Measurements from ENCODE around the gene BRD2.

The BRD2 gene

DNA sequence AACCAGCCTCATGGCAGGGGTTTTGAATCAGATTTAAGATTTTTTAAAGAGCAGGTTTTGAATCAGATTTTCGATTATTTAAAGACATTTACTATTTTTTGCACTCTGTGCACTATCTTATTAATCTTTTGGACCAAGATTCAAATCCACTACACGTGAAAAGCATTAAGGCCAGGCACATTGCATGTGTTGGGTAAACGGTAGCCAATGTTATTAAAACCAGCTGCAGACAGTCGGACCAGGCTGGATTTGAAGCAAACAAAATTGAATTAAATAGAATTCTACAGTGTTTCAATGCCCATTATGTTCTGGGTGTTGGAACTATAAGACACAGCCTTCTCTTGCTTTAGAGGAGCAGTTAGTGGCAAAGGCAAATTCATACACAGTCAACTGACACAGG is 33.3 kb downstream of the BRD2 start:
- DNase-seq = no peak

DNA sequence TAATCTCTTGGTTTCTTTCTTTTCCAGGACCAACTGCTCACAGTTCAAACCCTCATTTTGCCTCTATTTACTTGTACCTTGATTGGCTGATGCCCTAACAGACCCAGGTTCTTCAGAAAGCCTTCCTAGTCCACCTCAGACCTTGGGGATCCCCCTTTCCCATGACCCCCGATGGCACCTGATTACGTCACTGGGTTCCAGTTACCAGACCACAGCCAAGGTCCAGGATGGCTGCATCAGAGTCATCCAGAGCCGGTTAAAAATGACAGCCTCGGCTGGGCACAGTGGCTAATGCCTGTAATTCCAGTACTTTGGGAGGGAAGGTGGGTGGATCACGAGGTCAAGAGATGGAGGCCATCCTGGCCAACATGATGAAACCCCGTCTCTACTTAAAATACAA is 36.5 kb downstream of the BRD2 start:
- DNase-seq = no peak

DNA sequence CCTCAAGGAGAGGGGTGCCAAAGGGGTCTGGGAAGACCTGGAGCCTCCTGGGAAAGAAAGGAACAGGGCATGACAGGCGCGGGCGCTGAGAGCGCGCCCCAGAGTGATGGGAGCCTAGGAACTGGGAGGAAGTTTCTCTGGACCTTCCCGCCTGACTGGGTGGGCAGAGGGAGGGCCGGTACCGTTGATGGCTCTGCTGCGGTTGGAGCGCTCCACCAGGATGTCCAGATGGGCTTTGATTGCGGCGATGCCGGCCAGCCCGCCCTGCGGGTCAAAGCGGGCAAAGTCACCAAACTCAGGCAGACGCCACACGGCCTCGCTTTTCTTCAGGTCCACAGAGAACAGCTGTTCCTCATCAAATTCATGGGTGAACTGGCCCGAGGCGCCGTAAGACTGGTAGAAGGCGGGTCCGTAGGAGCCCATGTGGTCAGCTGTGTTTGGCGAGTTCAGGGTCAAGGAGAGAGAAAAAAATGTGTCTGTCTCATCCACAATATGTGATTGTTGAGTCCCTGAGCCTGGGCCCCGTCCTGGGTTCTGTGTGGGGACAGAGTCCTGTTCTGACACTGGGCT is 39.5 kb downstream of the BRD2 start:
- no peak for DNase-seq

DNA sequence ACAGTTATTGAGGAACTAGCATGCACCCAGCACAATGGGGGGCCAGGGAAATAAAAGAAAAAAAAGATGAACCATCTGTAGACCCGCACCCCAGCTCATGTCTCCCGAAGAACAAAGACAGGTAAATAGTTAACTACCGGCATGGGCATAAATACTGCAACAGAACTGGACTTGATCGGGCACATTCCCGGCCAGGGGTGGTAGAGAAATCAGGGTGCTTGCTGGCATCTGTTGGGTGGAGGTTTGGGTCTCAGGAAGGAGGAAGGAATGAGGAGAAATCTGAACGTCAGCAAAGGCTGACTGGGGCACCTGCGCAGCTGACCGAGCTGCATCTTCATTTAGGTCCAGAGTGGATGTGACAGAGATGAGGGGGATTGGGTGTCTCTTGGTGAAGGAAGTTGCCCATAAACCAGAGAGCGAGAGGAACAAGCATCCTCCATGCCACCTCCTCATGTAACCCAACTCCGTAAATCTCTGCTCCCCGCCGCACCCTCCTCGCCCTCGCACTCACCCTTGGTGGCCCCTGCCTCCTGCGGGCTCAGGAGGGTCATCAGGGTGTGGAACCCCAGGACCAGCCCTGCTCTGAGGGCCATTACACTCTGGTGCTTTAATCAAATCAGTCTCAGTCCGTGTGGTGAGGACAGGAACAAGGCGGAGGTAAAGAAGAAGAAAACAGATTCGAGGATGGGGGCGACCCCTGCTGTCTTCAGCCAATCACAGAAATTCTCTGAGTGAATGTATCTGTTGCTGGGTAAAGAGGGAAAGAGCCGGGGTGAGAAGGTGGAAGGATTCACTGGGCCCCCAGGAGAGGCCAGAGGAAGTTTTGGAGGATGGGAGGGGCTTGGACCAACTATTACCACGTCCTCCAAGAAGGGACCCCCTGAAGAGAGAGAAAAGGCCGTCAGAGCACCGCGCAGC is 40.8 kb downstream of the BRD2 start, which contains the start of gene HLA-DOA:
Gene HLA-DOA, minus strand, starts transcription at position 648 of the 918 bp plus-strand sequence.
- DNase-seq = peak; percentile 65

DNA sequence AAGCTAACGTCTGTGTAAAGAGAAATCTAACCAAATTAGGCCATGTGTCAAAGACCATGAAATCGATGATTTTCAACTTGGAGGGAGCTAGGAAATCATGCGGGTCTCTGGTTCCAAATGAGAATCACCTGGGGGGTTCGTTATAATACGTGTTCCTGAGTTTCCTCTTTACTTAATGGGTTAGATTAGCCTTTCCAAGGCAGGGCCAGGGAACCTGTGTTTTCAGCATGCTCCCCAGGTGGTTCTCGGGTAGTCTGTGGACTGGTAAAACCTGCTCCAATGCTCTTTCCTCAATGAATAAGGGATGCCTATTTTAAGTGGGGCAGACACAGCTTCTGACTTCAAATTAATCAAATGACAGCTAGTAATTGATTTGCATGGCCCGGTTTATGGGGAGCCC is 42.0 kb downstream of the BRD2 start:
- no peak for DNase-seq

DNA sequence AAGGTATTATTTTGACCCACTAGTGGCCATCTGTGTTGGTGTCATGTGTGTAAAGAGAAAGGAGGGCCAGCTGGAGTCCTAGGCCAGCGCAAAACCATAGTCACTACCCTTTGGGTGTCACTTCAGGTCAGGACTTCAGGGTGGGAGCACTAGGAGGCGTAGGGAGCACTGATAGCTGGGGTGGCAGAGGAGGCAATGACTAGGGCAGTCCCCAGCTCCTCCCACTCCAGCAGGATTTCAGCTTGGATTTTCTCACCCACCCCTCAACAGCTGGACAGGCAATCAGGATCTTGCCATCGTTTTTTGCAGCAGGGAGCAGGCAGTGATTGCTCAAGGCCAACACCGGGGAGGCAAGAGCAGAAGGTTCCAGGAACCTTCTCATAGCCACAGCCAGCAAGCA is 45.2 kb downstream of the BRD2 start:
- DNase-seq = no peak

DNA sequence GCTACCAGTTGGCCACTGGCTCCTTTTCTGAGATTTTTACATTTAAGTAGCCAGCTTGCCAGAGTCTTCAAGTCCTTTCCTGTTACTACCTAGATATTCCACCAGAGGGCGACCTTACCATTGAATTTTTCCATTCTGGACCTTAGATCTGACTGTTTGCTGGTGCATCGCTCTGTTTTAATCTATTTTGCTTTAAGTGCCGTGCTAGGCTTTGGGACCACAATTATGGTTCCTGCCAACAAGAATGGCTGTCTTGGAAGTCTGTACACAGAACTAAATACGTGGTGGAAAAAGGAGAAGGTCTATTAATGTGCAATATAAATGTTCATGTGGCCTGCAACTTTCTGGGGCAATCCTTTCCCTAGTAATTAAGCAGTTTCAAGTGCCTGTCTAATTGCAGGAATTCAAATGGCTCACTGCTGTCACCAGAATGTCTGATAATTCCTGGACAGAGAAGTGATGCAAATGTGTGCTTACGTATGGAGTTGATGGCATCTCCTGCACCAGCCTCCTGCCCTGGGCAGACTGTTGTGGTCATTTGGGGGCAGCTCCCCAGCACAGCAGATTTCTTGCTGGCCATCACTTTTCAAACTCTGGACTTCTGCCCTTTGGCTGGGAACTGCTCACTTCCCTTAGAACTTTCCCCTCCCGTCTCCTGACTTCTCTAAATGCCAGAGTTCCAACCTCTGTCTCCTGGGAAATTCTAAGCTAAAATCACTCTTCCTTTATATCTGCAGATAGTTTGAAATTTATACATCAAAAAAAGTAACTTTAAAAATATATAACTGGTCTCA is 46.6 kb downstream of the BRD2 start:
- DNase-seq = peak; percentile 87

DNA sequence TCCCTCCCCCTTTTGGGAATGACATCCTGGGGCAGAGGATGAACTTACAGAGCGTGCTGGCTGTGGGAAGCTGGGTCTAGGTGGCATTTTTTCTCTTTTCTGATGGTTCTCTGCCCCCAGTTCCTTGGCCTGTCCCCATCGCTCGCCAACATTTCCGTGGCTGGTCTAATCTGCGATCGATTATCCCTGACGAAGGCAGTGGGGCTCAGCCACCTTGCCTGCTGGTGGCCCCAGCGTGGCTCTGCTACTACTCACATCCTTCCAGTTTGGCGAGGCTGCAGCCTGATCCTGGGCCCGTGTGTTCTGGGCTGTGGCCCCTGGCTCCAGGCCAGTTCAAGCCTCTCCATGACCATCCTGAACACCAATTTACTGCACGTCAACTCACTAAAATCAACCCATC is 47.4 kb downstream of the BRD2 start:
- DNase-seq = no peak

DNA sequence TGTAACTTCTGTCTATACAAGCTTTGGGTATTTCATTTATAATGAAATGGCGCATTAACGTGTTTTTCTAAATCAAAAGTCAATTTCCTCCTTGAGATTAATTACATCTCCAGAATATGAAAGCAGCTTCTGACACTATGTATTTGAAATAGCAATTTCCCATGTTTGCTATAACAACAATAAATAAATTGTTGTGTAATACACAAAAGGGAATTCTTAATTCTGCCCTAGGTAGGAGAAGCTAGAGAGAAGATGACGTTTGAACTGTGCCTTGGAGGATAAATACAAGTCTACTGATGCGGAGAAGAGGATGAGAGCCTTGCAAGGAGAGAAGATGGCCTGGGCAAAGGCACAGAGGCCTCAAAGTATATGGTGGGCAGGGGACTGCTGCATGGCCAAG is 48.6 kb downstream of the BRD2 start:
- no peak for DNase-seq

DNA sequence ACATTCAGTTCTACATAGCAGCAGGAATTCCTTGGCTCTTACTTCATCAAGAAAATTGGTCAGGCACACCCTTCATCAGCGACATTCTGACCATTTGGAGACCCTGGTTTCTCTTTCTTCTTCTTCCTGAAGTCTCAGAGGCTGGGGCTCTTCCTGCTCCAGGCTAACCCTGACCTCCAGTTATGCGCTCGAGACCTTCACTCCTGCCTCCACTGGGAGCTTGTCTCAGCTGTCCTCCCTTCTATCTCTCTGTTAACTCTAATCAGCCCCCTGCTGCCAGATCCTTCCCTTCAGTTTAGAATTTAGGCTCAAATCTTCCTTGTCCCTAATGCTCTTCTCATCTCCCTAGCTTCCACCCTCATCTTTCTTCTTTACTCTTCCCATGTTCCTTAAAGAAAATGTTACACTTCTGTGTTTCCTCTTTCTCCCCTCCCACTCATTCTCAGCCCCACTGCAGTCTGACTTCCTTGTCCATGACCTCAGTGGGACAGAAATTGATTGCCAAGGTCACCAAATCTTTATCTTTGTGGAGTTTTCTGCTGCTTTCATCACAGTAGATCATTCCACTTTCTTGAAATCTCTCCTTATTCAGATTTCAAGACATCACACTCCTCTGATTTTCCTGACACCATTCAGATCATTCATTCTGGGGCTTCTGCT is 49.4 kb downstream of the BRD2 start:
- no peak for DNase-seq

DNA sequence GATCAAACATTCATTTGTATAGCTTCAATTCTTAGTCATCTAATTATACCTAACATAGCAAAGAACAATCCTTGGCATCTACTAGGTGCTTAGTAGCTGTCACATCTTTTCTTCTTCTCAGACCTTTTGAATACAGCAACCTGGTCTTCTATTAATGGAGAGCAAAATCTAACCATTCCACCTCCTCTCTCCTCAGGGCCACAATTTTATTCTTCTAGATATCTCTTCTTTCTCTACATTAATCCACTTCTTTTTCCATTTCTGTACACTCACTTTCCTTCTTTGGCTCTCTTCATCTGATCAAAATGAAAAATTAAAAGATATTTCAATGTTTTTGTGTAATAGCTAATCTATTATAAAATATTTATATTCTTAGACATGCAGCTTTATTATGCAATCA is 50.0 kb downstream of the BRD2 start:
- DNase-seq = no peak

DNA sequence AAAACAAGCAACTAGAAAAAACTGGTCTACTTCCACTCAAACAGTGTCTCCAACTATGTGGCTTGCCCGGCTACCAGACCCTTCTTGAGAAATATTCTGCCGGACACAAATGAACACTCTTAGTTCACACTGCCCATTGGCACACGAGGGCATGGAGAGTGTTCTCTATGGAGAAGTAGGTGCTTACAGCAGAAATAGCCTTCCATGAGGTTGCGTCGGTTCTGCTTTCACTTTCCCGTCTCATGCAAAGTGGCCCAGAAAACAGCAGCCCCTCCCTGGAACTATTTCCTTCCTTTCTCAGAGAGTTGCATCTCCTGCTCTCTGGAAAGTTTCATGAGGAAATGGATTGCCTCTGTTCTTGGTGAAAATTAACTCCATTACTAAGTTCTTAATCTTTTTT is 50.5 kb downstream of the BRD2 start:
- peak; percentile 39 for DNase-seq

DNA sequence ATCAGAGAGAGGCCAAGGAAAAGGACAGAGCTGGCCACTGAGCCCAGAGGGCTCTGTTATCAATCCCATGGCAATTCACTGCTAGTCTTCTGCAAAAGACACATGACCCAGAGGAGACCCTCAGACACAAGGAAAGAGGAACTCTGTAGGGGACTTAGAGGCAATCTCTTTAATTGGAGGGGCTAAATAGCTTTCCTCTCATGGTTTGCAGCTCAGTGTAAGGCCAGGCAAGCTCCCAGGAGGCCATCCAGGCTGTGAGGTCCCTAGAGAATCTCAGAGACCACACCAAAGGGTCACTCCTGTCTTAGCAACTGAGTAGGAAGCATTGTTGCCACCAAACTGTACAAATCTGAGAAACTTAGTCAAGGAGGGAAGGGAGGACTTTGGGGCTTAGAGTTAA is 51.0 kb downstream of the BRD2 start:
- no peak for DNase-seq

DNA sequence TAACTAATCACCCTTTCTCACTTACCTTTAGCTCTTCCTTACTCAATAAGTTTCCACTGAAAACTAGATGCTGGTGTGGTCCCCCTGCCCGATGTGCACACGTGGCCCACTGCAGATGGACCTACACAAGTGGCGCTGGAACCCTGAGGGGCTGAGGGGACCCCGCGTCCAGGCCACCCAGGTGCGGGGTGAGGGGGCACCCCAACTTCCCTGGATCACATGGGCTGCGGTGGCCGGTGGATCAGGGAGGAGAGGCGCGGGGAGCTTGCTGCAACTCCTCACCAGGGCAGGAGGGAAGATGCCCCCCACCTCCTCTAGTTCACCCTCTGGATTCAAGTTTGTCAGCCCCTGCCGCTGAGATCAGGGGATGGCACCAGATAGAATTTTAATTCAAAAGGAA is 53.5 kb downstream of the BRD2 start:
- no peak for DNase-seq

DNA sequence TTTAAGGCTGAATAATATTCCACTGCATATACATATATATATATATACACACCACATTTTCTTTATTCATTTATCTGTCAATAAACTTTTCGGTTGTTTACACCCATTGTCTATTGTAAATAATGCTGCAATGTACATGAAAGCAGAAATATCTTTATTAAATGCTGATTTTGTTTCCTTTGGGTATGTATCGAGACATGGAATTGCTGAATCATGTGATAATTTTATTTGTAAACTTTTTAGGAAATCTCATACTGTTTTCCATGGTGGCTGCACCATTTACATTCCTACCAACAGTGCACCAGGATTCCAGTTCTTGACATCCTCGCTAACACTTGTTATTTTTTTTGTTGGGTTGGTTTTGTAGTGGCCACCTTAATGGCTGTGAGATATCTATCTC is 55.1 kb downstream of the BRD2 start:
- DNase-seq = no peak

DNA sequence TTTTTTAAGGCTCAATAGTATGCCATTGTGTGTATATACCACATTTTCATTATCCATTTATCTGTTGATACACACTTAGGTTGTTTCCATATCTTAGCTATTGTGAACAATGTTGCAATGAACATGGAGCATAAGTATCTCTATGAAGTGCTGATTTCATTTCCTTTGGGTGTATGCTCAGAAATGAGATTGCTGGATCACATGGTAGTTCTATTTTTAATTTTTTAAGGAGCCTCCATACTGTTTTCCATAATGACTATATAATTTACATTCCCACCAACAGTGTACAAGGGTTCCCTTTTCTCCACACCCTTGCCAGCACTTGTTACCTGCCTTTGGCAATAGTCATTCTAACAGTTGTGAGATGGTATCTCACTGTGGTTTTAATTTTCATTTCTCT is 56.1 kb downstream of the BRD2 start:
- no peak for DNase-seq

DNA sequence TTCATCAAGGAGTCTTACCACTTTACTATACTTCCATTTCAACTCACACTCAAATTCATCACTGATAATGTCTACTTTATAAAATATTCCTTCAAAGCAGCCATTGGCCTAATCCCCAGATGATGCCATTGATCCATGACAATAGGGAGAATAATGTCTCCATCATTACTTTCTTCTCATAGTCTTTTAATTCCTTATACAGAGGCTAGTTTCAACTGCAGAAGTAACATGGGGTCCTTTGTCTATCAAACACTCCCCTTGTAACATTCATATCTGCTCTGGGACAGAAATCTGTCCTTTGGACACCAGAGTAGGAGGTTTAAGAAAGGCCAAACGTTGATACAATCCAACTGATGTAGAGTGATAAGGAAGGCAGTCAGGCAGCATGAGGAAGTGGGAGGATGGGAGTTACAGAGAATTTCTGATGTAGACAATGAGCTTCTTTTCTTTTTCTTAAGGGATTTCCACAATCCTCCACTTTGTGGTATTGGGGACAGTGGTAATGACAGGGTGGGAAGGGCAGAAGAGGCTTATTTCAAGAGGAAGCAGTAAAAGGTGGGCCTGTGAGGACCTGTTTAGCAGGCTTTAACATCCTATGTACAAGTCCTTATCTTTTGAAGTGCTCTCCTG is 59.9 kb downstream of the BRD2 start:
- DNase-seq = no peak

DNA sequence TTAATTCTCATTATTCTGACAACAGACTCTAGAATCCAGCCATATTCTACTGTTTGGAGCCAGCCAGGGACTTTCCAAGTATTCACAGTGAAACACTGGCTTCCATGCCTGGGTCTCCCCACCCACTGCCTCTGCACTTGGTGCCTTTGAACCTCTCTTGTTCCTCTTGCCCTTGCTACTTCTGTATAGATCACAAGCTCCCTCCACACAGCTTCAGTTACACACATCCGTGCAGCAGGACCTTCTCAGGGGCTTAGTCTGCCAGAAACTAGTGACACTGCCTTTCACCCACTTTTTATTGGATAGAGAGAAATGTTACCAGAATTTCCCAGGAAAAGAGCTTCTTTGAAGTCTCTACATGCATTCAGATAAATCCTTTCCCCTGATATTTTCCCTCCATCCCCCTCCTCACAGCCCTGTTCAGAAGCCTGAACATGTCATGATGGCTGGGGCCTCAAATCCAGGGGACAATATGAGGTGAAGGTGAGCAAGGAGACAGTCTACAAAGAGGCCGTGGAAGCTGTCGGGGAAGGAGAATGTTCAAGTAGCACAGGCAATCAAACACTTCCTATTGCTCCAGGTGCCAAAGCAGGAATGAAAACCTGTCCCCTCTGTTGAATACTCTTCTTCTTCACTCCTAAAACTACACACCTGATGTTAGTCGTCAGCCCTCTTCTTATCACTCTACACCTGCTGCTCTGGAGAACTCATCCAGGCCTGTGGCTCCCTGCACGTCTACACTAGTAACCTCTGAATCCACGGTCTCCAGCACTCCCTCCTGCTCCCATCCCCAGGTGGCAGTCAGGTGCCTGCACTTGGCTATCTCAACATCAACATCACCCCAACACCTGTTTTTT is 61.2 kb downstream of the BRD2 start:
- peak; percentile 57 for DNase-seq

DNA sequence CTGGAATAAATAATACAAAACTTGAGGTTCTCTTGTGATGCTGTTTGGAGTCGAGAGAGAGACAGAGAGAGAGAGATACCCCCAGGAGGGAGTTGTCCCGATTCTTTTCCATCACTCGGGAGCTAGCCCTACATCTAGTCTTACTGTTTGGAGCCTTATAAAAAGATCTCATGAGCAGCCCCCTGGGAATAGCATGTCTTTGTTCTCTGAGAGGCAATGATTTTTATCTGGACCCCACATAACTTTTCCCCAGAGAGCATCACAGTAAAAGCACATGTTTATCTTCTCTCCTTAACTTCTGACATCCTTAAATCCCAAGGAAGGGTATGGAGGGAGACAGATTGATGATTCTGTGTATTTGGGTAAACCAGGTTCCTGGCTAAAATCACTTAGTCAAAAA is 61.9 kb downstream of the BRD2 start:
- DNase-seq = no peak

Data from CD4-positive, alpha-beta T cell treated with Interleukin-10 for 1 hour (primary cell).